Measurements from ENCODE around the gene RB1. TPM values are rescaled to one million over a fixed set of nuclear protein-coding genes. Genes with fewer than 3 reads are reported as not detected.

Gene RB1
- total RNA-seq, 2 donors from 2014 or later = 18.7 to 20.1 TPM

DNA sequence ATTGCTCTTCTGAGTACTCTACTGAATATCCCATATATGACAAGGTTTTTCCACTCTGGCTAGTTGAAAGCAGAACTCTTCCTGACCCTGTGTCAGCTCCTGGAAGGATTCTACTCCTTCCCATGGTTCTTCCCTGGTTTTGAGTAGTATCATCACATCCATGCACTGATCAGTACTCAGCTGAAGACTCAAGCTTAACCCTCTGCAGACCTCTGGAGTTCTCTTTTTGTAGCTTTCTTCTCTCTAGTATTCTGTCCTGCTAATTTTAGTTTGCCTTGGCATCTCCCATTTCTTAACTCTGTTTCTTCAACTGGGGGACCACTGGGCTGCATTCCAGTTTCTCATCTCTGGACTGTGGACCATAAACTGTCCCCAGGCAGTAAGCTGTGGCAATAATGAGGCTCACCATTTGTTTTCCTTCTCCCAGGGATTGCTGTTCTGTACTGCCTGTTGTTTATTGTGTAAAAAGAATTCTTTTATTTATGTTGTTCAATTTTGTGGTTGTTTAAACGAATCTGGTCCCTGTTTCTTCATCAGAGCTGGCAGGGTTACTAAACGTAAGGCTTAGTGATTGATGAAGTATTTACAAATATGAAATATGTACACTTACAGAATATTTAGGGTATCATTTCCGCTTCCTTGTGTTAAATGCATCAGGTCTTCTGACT, 89.6 kb downstream of the RB1 start:
- Mint-ChIP-seq H3K36me3 (ENCODE audit: low read depth) (peaks cover 41% of the 10 kb centered on the region), H3K9me3 (peaks cover 26% of the 10 kb centered on the region)
- TF ChIP-seq, protein P1, sequence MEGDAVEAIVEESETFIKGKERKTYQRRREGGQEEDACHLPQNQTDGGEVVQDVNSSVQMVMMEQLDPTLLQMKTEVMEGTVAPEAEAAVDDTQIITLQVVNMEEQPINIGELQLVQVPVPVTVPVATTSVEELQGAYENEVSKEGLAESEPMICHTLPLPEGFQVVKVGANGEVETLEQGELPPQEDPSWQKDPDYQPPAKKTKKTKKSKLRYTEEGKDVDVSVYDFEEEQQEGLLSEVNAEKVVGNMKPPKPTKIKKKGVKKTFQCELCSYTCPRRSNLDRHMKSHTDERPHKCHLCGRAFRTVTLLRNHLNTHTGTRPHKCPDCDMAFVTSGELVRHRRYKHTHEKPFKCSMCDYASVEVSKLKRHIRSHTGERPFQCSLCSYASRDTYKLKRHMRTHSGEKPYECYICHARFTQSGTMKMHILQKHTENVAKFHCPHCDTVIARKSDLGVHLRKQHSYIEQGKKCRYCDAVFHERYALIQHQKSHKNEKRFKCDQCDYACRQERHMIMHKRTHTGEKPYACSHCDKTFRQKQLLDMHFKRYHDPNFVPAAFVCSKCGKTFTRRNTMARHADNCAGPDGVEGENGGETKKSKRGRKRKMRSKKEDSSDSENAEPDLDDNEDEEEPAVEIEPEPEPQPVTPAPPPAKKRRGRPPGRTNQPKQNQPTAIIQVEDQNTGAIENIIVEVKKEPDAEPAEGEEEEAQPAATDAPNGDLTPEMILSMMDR (conservative IDR thresholded peaks at IDR 0.05) = no peak

DNA sequence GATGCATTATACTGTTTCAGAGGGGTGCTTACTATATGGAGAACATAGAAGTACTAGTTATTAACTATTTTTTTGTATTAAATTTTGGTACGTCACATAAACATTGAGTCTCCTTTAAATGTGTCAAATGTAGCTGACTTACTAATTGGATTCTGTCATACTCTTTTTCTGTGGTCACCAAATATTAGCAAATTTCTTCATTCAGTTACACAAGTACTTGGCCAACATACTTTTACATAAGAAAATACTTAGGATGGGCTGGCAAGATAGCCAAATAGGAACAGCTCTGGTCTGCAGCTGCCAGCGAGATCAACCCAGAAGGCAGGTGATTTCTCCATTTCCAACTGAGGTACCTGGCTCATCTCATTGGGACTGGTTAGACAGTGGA, 90.1 kb downstream of the RB1 start:
- TF ChIP-seq, protein P1 (conservative IDR thresholded peaks at IDR 0.05) = no peak
- WGBS, 2 experiments (ENCODE audit: insufficient coverage in 1 of 2, insufficient read length in 1 of 2) = 90% methylated on average over 2 of the region's 2 CpGs; no CpG with 5 or more reads in 1 of the 2 experiments

More for the DNA sequence above, 89.6 kb downstream of the RB1 start:
- H3K36me3 ChIP-seq (ENCODE audit: control insufficient read depth, insufficient read depth, low read length) = no peaks in the 10 kb centered on the region
- WGBS, 2 experiments (ENCODE audit: insufficient coverage in 1 of 2, insufficient read length in 1 of 2) = 82% methylated on average over 3 of the region's 3 CpGs; no CpG with 5 or more reads in 1 of the 2 experiments
- Mint-ChIP-seq H3K27ac (no peak overlapping the region), H3K4me1 (no peaks in the 10 kb centered on the region), H3K27me3 (ENCODE audit: insufficient read depth) (no peaks in the 10 kb centered on the region), H3K4me3 (no peak overlapping the region)
- no peaks in the 10 kb centered on the region for H3K4me1 ChIP-seq (ENCODE audit: control insufficient read depth, insufficient read depth, low read length)
- H3K9me3 ChIP-seq (ENCODE audit: control insufficient read depth, low read length) = no peaks in the 10 kb centered on the region
- no peak overlapping the region for H3K9ac ChIP-seq (ENCODE audit: extremely low read depth, low read length, poor library complexity, severe bottlenecking)
- H3K4me3 ChIP-seq (ENCODE audit: low read length) = no peak overlapping the region
- no peaks in the 10 kb centered on the region for H3K27me3 ChIP-seq (ENCODE audit: control insufficient read depth, insufficient read depth, low read length, poor library complexity, severe bottlenecking)
- H3K27ac ChIP-seq (ENCODE audit: low read depth, low read length) = no peak overlapping the region
- DNase-seq = no peak

DNA sequence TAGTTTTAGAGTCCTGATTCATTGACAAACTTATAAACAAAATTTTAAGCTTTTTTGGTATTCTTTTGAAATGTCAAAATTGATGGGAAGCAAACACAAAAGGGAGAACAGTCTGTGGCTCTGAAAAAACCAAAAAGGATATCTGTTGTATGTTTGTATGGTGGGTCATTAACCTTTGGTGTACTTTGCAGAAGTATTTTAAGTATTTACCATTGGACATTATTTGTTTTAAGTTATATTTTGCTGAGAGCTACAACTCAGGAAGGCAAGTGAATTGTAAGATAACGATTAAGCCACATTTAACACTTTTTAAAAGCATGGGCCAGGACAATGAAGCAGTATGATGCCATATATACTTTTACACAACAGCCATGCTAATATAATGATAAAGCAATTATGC, 94.2 kb downstream of the RB1 start:
- TF ChIP-seq, protein P1 (conservative IDR thresholded peaks at IDR 0.05) = no peak
- no peak for DNase-seq
- Histone ChIP-seq H3K36me3 (ENCODE audit: control insufficient read depth, insufficient read depth, low read length) (no peaks in the 10 kb centered on the region), H3K4me3 (ENCODE audit: low read length) (no peak overlapping the region), H3K4me1 (ENCODE audit: control insufficient read depth, insufficient read depth, low read length) (no peaks in the 10 kb centered on the region), H3K27ac (ENCODE audit: low read depth, low read length) (no peak overlapping the region), H3K9ac (ENCODE audit: extremely low read depth, low read length, poor library complexity, severe bottlenecking) (no peak overlapping the region), H3K27me3 (ENCODE audit: control insufficient read depth, insufficient read depth, low read length, poor library complexity, severe bottlenecking) (no peaks in the 10 kb centered on the region), H3K9me3 (ENCODE audit: control insufficient read depth, low read length) (no peaks in the 10 kb centered on the region)
- H3K9me3 Mint-ChIP-seq = peaks cover 26% of the 10 kb centered on the region
- H3K4me3 Mint-ChIP-seq = no peak overlapping the region
- peaks cover 35% of the 10 kb centered on the region for H3K36me3 Mint-ChIP-seq (ENCODE audit: low read depth)
- no peaks in the 10 kb centered on the region for H3K27me3 Mint-ChIP-seq (ENCODE audit: insufficient read depth)
- 100% methylated on average over 1 of the region's 1 CpG; no CpG with 5 or more reads in 1 of the 2 experiments for WGBS, 2 experiments (ENCODE audit: insufficient coverage in 1 of 2, insufficient read length in 1 of 2)
- H3K27ac Mint-ChIP-seq = no peak overlapping the region
- no peaks in the 10 kb centered on the region for H3K4me1 Mint-ChIP-seq

More for the DNA sequence above, 90.1 kb downstream of the RB1 start:
- Mint-ChIP-seq H3K27ac (no peak overlapping the region), H3K27me3 (ENCODE audit: insufficient read depth) (no peaks in the 10 kb centered on the region), H3K36me3 (ENCODE audit: low read depth) (peaks cover 41% of the 10 kb centered on the region), H3K9me3 (peaks cover 26% of the 10 kb centered on the region), H3K4me3 (no peak overlapping the region), H3K4me1 (no peaks in the 10 kb centered on the region)
- Histone ChIP-seq H3K27me3 (ENCODE audit: control insufficient read depth, insufficient read depth, low read length, poor library complexity, severe bottlenecking) (no peaks in the 10 kb centered on the region), H3K9ac (ENCODE audit: extremely low read depth, low read length, poor library complexity, severe bottlenecking) (no peak overlapping the region), H3K4me3 (ENCODE audit: low read length) (no peak overlapping the region), H3K27ac (ENCODE audit: low read depth, low read length) (no peak overlapping the region), H3K4me1 (ENCODE audit: control insufficient read depth, insufficient read depth, low read length) (no peaks in the 10 kb centered on the region), H3K36me3 (ENCODE audit: control insufficient read depth, insufficient read depth, low read length) (no peaks in the 10 kb centered on the region), H3K9me3 (ENCODE audit: control insufficient read depth, low read length) (no peaks in the 10 kb centered on the region)
- DNase-seq = no peak
